DMS114 treated with DMSO at 0.1 percent for 48 hours (cell line): ENCODE data around the gene HS3ST4.
"Not testable (repeated sequence)": the region's sequence is repeated elsewhere in the genome, so short reads cannot be mapped to it uniquely, and the experiment has no call there.

Experiments used
- DNase-seq: peaks from one replicate; lab custom pipeline; 2025; ENCODE audit not compliant: unreplicated experiment; lab: John Stamatoyannopoulos, UW

Gene HS3ST4

DNA sequence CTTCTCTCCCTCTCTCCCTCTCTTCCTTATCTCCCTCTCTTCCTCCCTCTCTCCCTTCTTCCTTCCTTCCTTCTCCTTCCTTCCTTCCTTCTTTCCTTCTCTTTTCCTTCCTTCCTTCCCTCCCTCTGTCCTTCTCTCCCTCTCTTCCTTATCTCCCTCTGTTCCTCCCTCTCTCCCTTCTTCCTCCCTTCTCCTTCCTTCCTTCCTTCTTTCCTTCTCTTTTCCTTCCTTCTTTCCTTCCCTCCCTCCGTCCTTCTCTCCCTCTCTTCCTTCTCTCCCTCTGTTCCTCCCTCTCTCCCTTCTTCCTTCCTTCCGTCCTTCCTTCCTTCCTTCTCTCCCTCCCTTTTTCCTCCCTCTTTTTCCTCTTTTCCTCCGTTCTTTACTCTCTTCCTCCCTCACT, 38.6 kb downstream of the HS3ST4 start:
- no peak for DNase-seq

DNA sequence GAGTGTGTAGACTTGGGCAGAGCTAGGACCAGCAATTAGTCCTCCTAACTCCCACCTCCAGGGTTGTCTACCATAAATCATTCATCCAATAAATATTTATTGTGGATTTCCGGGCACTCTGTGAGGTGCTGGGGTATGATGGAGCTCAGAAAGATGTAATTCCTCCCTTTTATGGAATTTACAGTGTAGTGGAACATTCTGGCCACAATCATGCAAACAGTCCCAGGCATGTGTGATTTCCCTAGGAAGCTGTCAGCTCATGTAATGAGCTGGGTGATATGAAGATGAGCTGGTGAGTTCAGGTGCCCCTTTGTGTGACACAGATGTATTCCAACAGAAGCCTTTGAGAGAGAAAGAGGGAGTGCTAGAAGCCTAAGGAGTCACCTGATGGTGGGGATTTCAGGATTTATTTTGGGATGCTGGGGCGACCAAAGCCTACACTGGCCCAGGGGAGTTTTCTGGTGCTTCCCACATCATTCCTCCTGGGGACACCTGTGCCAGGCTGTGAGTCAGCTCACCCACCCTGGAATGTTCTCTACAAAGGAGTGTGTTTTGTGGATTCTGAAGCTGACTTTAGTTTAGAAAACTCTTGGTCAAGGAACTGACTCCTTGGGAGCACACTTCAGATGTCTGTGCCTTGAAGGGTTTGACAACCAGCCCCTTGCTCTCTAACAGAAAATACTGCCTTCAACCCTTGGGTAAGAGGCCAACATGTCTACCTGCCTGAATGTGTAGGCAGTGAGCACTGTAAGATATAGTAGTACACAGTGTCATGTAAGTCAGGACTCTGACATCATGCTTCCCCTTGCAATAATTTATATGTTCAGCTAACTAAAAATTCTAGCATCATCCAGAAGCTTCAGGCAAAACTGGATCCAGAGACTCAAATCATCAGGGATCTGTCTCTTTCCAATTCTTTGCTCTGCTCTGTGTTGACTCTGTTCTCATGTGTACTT, 42.9 kb downstream of the HS3ST4 start:
- no peak for DNase-seq

DNA sequence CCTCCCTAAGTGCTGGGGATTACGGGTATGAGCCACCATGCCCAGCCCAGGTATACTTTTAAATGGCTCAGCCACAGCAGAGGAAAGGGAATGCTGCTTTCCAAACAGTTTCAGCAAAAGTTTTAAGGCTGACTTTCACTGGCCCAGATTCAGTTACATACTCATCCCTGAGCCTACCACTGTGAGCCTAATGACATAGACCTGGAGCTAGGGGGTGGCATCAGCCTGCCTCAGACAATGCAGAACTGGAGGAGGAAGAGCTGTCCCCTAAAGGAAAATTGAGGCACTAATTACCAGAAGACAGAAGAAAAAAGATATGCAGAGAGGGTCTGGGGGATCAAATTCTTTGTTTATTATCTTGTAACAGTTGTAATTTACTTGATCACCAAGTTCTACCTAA, 43.9 kb downstream of the HS3ST4 start:
- DNase-seq = no peak

DNA sequence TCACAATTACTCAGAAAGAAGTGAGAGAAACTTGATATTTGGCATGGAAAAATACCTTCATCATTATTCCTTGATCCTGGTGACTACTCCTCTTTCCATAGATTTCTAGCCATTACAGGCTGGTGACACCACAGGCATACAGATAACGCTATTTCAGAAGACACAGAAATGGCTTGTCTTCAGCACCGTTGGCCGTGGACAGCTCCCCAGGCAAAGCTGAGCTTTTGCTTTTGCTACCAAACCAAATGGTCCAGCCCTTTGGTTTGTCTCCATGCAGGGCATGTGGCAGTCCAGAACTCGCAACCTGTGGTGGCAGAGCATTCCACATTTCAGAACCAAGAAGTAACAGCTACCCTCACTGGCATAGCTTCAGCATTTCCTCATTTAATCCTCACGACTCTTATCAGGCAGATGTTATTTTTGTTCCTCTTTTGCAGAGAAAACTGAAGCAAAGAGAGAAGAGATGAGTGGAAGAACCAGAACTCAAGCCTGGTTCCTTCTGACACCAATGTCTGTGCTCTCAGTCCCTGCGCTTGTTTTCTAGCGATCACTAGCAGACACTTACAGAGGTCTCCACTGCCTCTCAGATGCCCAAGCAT, 55.5 kb downstream of the HS3ST4 start:
- DNase-seq = no peak

DNA sequence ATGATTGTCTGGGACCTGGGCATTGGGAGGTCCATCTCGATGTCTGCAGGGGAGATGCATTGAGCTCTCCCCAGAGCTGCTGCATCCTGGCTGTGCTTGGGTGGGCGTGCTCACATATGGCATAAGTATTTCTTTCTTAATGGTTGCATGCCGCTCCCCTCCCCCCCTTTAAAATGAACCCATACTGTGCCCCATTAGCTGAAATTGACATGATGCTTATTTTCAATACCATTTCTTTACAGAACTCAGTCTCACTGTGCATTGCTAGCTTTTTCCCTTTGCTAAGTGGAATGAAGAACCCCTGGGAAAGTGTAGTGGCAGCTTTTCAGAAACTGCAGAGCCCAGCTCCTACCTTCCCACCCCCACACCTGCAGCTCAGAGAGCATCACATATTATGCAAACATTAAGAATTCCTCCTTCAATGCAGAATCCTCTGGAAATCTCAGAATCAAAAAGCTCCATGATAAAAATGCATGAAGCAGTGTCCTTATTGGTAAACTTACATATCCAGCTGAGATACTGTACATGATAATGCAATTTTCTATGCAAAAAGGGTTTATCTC, 56.4 kb downstream of the HS3ST4 start:
- no peak for DNase-seq

DNA sequence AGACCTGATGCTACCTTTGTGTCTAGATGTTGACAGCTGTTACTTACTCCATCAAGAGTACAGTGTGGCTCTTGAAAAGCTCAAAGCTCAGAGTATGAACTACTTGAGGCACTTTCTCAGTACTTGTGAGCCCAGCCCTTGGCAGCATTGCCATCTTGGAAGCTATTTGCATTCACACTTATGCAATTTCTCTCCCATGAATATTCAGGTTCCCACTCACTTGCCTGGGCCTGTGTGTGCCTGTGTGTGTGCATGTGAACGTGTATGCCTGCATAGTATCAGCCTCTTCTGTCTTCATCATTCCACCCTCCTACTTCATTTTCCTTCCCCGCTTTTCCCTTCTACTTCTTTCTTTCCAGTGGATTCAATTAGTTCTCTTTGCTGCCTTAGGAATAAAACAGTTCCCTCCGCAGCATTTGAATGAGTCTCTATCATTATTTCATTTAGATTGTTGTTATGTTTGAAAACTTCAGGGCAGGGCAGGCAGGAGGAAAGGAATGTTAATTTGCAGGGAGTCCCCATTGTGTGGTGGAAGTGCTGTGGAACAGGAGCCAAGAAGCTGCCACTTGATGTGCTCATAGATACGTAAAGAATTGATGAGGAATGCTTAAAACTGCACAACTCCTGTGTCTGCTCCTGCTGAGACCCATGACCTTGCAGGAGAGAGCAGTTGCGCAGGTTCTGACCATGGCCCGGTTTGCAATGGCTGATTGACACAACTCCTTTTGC, 58.9 kb downstream of the HS3ST4 start:
- DNase-seq = no peak

DNA sequence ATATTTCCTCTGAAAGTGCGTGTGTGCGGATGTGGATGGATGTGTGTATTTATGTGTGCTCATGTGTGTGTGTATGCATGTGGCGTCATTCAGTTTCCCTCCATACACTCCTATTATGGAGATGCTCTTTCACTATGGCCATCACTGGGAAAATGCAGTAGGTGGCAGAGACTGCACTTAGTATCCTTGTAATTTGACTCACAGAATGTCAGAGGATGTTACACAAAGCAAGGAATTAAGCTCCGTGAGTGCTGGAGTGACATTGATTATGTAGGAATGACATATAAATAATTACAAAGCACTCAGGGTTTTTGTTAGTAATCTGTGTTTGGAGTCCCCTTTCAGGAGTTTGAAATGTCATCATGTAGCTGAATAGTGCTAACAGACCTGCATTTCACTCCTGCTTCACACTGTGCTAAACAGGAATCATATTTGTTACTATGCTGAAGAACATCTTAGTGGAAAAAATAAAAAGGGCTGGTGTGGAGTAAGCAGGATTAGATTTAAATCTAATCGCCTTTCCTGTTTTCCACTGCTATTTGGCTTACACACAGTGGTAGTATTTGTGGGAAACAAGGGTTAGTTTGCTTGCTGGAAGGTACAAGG, 59.6 kb downstream of the HS3ST4 start:
- DNase-seq = no peak

DNA sequence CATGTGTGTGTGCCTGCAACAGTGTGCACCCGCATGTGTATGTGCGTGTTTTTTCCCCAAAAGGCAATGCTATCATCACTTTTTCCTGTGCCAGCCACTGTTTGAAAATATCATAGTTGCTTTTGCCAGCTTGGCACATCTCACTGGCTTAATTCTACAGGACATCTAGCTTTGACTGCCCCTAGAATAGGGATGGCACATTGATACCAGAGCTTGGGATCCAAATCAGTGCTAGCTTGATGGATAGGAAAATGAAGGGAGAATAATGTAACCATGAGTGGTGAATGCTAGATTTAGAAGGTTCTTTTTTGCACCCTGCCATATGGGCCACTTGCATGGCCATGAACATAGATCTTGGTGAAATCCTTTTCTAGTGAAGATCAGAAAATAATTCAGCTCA, 72.7 kb downstream of the HS3ST4 start:
- DNase-seq = no peak

DNA sequence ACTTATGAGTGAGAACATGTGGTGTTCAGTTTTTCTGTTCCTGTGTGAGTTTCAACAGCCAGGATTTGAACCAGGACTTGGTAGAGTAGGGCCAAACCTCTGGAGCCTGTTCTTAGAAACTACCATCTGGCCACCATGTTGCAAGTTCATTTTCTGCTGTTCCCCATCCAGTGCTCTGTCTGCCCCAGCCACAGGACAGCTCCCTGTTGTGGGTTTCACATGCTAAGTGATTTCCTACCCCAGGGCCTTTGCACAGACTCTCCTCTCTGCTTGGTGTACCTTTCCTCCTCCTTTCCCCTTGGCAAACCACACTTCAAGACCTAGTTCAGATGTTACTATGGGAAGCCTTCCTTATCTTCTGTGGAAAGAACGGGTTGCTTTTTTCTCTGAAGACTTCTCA, 79.5 kb downstream of the HS3ST4 start:
- DNase-seq = no peak

DNA sequence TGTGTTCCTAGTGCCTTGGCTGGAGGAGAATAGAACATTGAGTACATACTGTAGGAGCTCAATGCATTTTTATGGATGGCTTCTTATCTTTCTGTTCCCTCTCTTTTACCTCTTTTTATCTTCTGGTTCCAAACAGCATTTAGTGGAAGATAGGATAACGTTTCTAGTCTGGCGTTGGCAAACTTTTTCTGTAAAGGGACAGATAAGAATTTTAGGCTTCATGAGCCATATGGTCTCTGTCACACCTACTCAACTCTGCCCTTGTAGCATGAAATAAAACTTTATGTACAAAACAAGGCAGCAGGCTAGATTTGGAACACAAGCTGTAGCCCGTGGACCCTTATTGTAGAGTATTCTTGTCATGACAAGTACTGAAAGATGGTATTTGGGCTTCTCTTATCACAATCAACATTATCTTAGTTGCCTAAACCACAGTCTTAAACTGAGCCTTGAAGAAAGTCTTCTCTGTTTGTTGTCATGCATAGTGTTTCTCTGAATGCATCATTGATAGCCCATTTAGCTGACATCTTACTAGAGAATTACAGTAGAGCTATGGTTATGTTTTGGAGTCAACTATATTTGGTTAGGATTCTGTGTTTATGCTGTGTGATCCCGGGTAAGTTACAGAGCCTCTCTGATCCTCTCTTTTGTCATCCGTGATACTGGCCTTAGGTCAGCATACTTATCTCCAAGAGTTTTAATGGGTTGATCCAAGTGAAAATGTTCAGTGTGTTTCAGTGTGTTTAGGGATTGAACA, 80.2 kb downstream of the HS3ST4 start:
- DNase-seq = no peak

DNA sequence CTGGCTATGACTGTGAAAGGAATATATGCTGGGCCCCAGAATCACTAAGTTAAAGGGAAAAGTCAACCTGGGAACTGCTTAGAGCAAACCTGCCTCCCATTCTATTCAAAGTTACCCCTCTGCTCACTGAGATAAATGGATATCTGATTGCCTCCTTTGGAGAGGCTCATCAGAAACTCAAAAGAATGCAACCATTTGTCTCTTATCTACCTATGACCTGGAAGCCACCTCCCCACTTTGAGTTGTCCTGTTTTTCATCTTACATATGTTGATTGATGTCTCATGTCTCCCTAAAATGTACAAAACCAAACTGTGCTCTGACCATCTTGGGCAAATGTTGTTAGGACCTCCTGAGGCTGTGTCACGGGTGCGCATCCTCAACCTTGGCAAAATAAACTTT, 84.5 kb downstream of the HS3ST4 start:
- not testable (repeated sequence) for DNase-seq

DNA sequence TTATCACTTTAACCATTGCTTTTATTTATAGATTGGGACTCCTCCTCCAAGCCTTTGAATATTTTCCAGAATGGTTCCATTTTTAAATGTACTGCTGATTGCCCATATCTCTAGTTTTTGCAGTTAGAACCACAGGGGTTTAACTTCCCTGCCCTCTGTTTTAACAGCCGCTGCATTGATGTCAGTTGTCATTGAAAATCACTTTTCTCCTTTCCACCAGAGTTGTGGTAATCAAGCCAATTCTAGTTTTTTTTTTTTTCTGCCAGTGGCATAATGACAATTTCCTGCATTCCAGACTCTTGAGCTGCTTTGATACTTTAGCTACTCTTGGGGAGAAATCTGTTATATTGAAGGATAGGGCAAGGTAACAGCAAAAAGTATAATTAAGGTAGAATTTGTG, 91.5 kb downstream of the HS3ST4 start:
- DNase-seq = no peak

DNA sequence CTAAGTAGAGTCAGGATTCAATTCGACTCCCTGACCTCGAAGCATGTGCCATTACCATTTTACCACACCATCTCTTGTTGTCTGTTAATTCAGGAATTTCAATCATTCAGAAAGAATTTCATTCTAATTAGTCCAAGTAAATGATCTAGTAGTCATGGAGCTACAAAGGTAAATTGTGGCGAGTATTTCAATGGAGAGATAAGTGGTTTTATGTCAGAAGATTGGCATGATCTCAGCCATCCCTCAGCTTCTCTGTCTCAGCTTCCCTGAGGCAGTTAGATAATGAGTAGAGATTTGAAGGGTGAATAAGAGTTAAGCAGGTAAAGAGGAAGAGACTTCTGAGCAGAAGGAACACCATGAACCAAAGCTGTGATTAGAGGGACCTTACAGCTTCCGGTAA, 93.6 kb downstream of the HS3ST4 start:
- DNase-seq = no peak

DNA sequence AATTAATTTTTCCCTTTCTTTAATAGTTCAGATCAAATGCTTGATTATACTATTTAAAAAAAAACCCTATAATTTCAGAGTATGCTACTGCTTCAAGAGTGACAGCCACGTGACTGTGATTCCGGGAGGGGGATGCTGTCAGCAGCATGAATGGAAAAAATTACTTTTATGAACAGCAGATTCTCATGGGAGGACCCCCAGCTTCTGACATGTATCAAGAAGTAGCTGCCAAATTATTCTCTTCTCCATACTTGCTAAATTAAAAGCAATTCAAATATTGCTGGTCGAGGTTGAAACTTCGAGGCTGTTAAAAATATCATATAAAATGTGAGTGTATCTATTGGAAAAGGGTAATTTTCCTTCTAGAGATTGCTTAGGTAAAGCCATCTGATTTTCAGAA, 95.0 kb downstream of the HS3ST4 start:
- DNase-seq = no peak

DNA sequence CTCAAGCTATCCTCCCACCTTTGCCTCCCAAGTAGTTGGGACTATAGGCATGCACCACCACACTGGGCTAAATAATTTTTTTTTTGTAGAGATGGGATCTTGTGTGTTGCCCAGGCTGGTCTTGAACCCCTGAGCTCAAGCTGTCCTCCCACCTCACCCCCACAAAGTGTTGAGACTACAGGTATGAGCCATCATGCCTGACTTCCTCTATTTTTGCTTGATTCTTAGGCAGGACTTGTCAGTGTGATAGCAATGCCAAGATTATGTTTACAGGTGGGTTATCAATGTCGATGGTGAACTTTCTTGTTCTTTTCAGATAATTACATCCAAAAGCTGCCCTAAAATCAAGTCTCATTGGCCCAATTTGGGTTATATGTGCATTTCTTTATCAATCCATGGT, 96.9 kb downstream of the HS3ST4 start:
- no peak for DNase-seq

DNA sequence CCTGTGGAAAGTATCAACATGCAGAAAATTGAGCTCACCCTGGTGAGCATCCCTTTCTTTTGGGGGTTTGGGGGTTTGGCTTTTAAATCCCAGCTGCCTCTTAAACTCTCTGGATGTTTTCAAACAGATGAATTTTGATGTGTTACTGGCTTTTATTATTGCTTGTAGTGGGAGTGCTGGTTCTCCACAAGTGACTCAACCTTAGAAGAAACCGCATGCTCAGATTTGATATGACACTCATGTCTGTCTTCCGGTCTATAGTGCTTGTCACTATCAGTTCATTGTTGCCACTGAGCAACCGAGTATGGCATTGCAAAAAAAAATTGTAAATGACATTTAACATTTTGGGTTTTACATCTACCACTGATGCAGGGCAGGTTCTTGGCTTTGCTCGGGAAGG, 104.5 kb downstream of the HS3ST4 start:
- DNase-seq = no peak

DNA sequence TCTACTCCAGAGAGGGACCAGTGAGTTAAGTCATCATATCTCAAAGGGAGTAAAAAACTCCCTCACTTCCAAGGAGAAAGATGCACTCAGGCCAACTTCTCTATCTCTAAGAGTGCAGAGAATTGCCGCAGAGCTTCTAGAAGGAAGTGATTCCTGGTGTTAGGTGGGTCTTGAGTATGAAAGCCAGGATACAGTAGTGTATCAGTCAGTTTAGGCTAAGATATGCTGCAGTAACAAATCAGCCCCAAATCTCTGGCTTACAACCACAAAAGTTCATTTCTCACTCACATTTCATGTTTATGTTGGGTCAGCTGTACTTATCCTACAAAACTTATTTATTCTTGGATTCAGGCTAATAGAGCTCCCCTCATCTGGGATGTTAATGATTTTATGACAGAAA, 106.3 kb downstream of the HS3ST4 start:
- no peak for DNase-seq

DNA sequence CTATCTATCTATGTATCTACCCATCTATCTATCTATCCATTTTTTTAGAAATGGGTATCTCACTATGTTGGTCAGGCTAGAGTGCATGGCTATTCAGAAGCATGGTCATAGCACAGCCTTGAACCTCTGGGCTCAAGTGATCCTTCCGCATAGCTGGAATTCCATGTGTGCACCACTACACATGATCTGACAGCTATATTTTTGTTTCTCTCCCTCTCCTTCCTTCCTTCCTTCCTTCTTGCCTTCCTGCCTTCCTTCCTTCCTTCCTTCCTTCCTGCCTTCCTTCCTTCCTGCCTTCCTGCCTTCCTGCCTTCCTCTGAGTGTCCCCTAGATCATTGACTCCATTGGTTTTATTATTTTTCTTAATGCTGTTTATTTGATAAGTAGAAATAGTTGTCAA, 108.1 kb downstream of the HS3ST4 start:
- DNase-seq = no peak

DNA sequence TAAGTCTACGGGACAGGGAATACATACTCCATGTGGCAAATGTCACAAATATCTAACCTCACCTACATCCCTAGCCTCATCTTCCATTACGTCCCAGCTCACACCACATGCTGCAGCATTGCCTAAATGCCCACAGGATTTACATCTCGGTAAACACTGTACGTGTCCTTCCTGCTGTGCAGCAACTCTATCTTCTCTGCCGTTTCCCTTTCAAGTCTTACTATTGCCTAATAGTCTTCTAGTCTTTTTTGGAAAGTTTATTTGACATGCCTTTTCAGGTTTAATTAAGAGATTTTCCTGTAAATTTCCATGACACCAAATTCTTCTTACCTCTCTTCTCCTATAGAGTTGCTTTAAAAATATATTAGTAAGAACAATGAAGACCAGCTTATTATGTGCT, 120.5 kb downstream of the HS3ST4 start:
- DNase-seq = no peak

DNA sequence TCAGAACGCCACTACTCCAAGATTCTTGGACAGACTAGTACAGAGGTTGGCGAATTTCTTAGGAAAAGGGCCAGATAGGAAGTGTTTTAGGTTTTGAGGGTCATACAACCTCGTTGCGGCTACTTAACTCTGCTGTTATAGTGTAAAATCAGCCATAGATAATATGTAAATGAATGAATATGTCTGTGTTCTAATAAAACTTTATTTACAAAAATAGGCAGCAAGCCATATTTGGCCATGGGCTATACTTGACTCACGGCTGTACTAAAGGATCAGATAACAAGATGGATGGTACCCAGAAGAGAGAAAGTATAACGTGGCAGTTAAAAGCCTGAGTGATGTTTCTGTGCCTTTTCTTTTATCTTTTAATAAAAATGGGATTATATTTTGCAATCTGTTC, 125.5 kb downstream of the HS3ST4 start:
- no peak for DNase-seq

DNA sequence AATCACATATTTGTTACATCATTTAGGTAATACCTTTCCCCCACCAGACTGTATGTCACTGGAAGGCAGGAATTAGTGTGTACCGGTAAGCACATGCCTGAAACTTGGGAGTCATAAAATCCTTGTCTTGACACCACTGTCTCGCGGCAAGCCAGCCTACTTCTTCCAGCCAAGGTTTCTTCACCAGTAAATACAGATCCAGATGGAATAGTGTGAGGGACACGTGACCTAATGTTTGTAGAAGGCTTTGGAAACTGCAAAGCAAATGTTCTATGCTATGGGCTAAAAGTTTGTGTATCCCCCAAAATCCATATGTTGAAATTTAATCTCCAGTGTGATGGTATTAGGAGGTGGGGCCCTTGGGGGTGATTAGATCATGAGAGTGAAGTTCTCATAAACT, 126.1 kb downstream of the HS3ST4 start:
- DNase-seq = no peak
